ENCODE results near the gene GTF2A1L.
"Not testable (repeated sequence)": the region's sequence is repeated elsewhere in the genome, so short reads cannot be mapped to it uniquely, and the experiment has no call there.

The GTF2A1L gene

GRCh38 chr2:48613211-48613610, 4.4 kb upstream of the GTF2A1L start:
- H3K79me2 ChIP-seq (ENCODE audit: insufficient read depth, low read length), result no peaks in the 10 kb centered on the region

GRCh38 chr2:48614581-48614980, 3.1 kb upstream of the GTF2A1L start:
- H3K9me2 ChIP-seq (ENCODE audit: low read depth, low read length); H3K9ac ChIP-seq (ENCODE audit: low read length); H3F3A ChIP-seq (ENCODE audit: insufficient read depth, low read length); H3K27me3 ChIP-seq (ENCODE audit: insufficient read depth, low read length); H3K27ac ChIP-seq (ENCODE audit: low read depth, low read length, poor library complexity, severe bottlenecking); H3K4me2 ChIP-seq (ENCODE audit: low read length); H2AFZ ChIP-seq (ENCODE audit: low read length); H3K79me2 ChIP-seq (ENCODE audit: insufficient read depth, low read length); H3K4me1 ChIP-seq (ENCODE audit: insufficient read depth, low read length, severe bottlenecking); H3K36me3 ChIP-seq (ENCODE audit: insufficient read depth, low read length); H3K4me3 ChIP-seq (ENCODE audit: low read depth, low read length, poor library complexity, severe bottlenecking); H4K20me1 ChIP-seq (ENCODE audit: insufficient read depth, low read length); H3K9me3 ChIP-seq (ENCODE audit: low read length): not testable (repeated sequence)

More at GRCh38 chr2:48613211-48613610, 4.4 kb upstream of the GTF2A1L start:
- H2AFZ ChIP-seq (ENCODE audit: low read length), result no peak overlapping the region
- H3K27me3 ChIP-seq (ENCODE audit: insufficient read depth, low read length), result no peaks in the 10 kb centered on the region
- TF ChIP-seq CTCF (IDR thresholded peaks at IDR 0.05; ENCODE audit: low read length) (no peak), EZH2 (IDR thresholded peaks at IDR 0.05; ENCODE audit: borderline replicate concordance, low read length) (no peak)
- H3K4me1 ChIP-seq (ENCODE audit: insufficient read depth, low read length, severe bottlenecking), result no peaks in the 10 kb centered on the region
- no peak overlapping the region for H3K4me2 ChIP-seq (ENCODE audit: low read length)
- 0 out of 2 replicates have a peak, but pooled peaks cover 2% of the 10 kb centered on the region for H3K9me3 ChIP-seq (ENCODE audit: low read length)
- H3F3A ChIP-seq (ENCODE audit: insufficient read depth, low read length), result no peaks in the 10 kb centered on the region
- H3K36me3 ChIP-seq (ENCODE audit: insufficient read depth, low read length), result no peaks in the 10 kb centered on the region
- H3K27ac ChIP-seq (ENCODE audit: low read depth, low read length, poor library complexity, severe bottlenecking), result no peak overlapping the region
- H4K20me1 ChIP-seq (ENCODE audit: insufficient read depth, low read length), result no peaks in the 10 kb centered on the region
- H3K9me2 ChIP-seq (ENCODE audit: low read depth, low read length), result no peaks in the 10 kb centered on the region
- H3K9ac ChIP-seq (ENCODE audit: low read length), result no peak overlapping the region
- H3K4me3 ChIP-seq (ENCODE audit: low read depth, low read length, poor library complexity, severe bottlenecking), result no peak overlapping the region

GRCh38 chr2:48619526-48619925, 1.9 kb downstream of the GTF2A1L start:
- no peak overlapping the region for H2AFZ ChIP-seq (ENCODE audit: low read length)
- H3K9me3 ChIP-seq (ENCODE audit: low read length), result no peaks in the 10 kb centered on the region
- TF ChIP-seq CTCF (IDR thresholded peaks at IDR 0.05; ENCODE audit: low read length) (no peak), EZH2 (IDR thresholded peaks at IDR 0.05; ENCODE audit: borderline replicate concordance, low read length) (no peak)
- H3K4me2 ChIP-seq (ENCODE audit: low read length), result no peak overlapping the region
- no peaks in the 10 kb centered on the region for H3K79me2 ChIP-seq (ENCODE audit: insufficient read depth, low read length)
- no peaks in the 10 kb centered on the region for H3K4me1 ChIP-seq (ENCODE audit: insufficient read depth, low read length, severe bottlenecking)
- H3K27ac ChIP-seq (ENCODE audit: low read depth, low read length, poor library complexity, severe bottlenecking), result no peak overlapping the region
- no peak overlapping the region for H3K9ac ChIP-seq (ENCODE audit: low read length)
- no peaks in the 10 kb centered on the region for H3F3A ChIP-seq (ENCODE audit: insufficient read depth, low read length)
- no peaks in the 10 kb centered on the region for H3K36me3 ChIP-seq (ENCODE audit: insufficient read depth, low read length)
- H3K4me3 ChIP-seq (ENCODE audit: low read depth, low read length, poor library complexity, severe bottlenecking), result no peak overlapping the region
- H3K9me2 ChIP-seq (ENCODE audit: low read depth, low read length), result no peaks in the 10 kb centered on the region
- H4K20me1 ChIP-seq (ENCODE audit: insufficient read depth, low read length), result no peaks in the 10 kb centered on the region
- H3K27me3 ChIP-seq (ENCODE audit: insufficient read depth, low read length), result no peaks in the 10 kb centered on the region

GRCh38 chr2:48620604-48621003, 2.9 kb downstream of the GTF2A1L start:
- no peak overlapping the region for H3K9ac ChIP-seq (ENCODE audit: low read length)
- no peaks in the 10 kb centered on the region for H3K9me3 ChIP-seq (ENCODE audit: low read length)
- no peaks in the 10 kb centered on the region for H4K20me1 ChIP-seq (ENCODE audit: insufficient read depth, low read length)
- no peaks in the 10 kb centered on the region for H3K79me2 ChIP-seq (ENCODE audit: insufficient read depth, low read length)
- no peak for TF ChIP-seq EZH2 (IDR thresholded peaks at IDR 0.05; ENCODE audit: borderline replicate concordance, low read length)
- TF ChIP-seq CTCF (IDR thresholded peaks at IDR 0.05; ENCODE audit: low read length), result no peak
- H3K27ac ChIP-seq (ENCODE audit: low read depth, low read length, poor library complexity, severe bottlenecking), result no peak overlapping the region
- no peaks in the 10 kb centered on the region for H3K9me2 ChIP-seq (ENCODE audit: low read depth, low read length)
- no peak overlapping the region for H2AFZ ChIP-seq (ENCODE audit: low read length)
- no peaks in the 10 kb centered on the region for H3K4me1 ChIP-seq (ENCODE audit: insufficient read depth, low read length, severe bottlenecking)
- no peaks in the 10 kb centered on the region for H3K36me3 ChIP-seq (ENCODE audit: insufficient read depth, low read length)
- H3F3A ChIP-seq (ENCODE audit: insufficient read depth, low read length), result no peaks in the 10 kb centered on the region
- H3K4me2 ChIP-seq (ENCODE audit: low read length), result no peak overlapping the region
- no peak overlapping the region for H3K4me3 ChIP-seq (ENCODE audit: low read depth, low read length, poor library complexity, severe bottlenecking)
- H3K27me3 ChIP-seq (ENCODE audit: insufficient read depth, low read length), result no peaks in the 10 kb centered on the region

GRCh38 chr2:48622691-48623090, 5.0 kb downstream of the GTF2A1L start:
- H3K9me2 ChIP-seq (ENCODE audit: low read depth, low read length), result not testable (repeated sequence)

More at GRCh38 chr2:48622691-48623090, 5.0 kb downstream of the GTF2A1L start:
- H3K4me3 ChIP-seq (ENCODE audit: low read depth, low read length, poor library complexity, severe bottlenecking); H3K4me2 ChIP-seq (ENCODE audit: low read length); H3K79me2 ChIP-seq (ENCODE audit: insufficient read depth, low read length); H4K20me1 ChIP-seq (ENCODE audit: insufficient read depth, low read length); H3K4me1 ChIP-seq (ENCODE audit: insufficient read depth, low read length, severe bottlenecking); H2AFZ ChIP-seq (ENCODE audit: low read length); H3K27ac ChIP-seq (ENCODE audit: low read depth, low read length, poor library complexity, severe bottlenecking); H3F3A ChIP-seq (ENCODE audit: insufficient read depth, low read length); H3K9me3 ChIP-seq (ENCODE audit: low read length); H3K36me3 ChIP-seq (ENCODE audit: insufficient read depth, low read length); H3K27me3 ChIP-seq (ENCODE audit: insufficient read depth, low read length); H3K9ac ChIP-seq (ENCODE audit: low read length): not testable (repeated sequence)
